ENCODE measurements around the gene BDH1. TPM values are rescaled to one million over a fixed set of nuclear protein-coding genes. Genes with fewer than 3 reads are reported as not detected.

BDH1 gene
- total and polyA plus RNA-seq, 12 donors, result 5.7 to 31.1 (median 11.5) TPM

GRCh38 chr3:197513953-197514785, 41.6 kb downstream of the BDH1 start:
- no peak overlapping the region for H3K4me3 ChIP-seq
- no peaks in the 10 kb centered on the region for H3K36me3 ChIP-seq (replicated peaks in 1 of 2)
- DNase-seq, result no peak
- H3K9me3 ChIP-seq (replicated peaks in 1 of 3), result no peaks in the 10 kb centered on the region
- TF ChIP-seq CTCF (IDR thresholded peaks at IDR 0.05), result no peak
- TF ChIP-seq POLR2A (IDR thresholded peaks at IDR 0.05), result no peak
- WGBS, 4 donors, result 89 to 92% (median 90%) methylated on average over 15 to 18 of the region's 18 CpGs
- H3K27me3 ChIP-seq, result no peaks in the 10 kb centered on the region
- intact Hi-C loops (cut with DNase I), result loop anchor here (5.0 kb wide), 2 partner anchors 252 to 257 kb away; no protein-coding TSS in a partner anchor
- H3K27ac ChIP-seq, result no peak overlapping the region
- H3K4me1 ChIP-seq (replicated peaks in 1 of 2), result peaks cover 0 to 8% of the 10 kb centered on the region in 2 donors

GRCh38 chr3:197512691-197513571, 42.8 kb downstream of the BDH1 start:
- no peaks in the 10 kb centered on the region for H3K36me3 ChIP-seq (replicated peaks in 1 of 2)
- no peaks in the 10 kb centered on the region for H3K9me3 ChIP-seq (replicated peaks in 1 of 3)
- WGBS, 4 donors, result 84 to 95% (median 93%) methylated on average over 11 to 19 of the region's 19 CpGs
- no peak for DNase-seq
- H3K27ac ChIP-seq, result no peak overlapping the region
- no peak overlapping the region for H3K4me3 ChIP-seq
- peaks cover 0 to 8% of the 10 kb centered on the region in 2 donors for H3K4me1 ChIP-seq (replicated peaks in 1 of 2)
- TF ChIP-seq POLR2A (IDR thresholded peaks at IDR 0.05), result no peak
- TF ChIP-seq CTCF (IDR thresholded peaks at IDR 0.05), result no peak
- H3K27me3 ChIP-seq, result no peaks in the 10 kb centered on the region
- intact Hi-C loops (cut with DNase I), result loop anchor here (5.0 kb wide), 2 partner anchors 251 to 256 kb away; no protein-coding TSS in a partner anchor

- H3K9me3 ChIP-seq (replicated peaks in 1 of 3), result no peaks in the 10 kb centered on the region
- H3K4me3 ChIP-seq, result no peak overlapping the region
- 97 to 98% (median 98%) methylated on average over 15 to 33 of the region's 33 CpGs for WGBS, 4 donors
- H3K36me3 ChIP-seq (replicated peaks in 1 of 2), result no peaks in the 10 kb centered on the region
- H3K27ac ChIP-seq, result no peak overlapping the region
- intact Hi-C loops (cut with DNase I), result loop anchor here (5.0 kb wide), 2 partner anchors 250 to 255 kb away; no protein-coding TSS in a partner anchor
- no peak for DNase-seq
- H3K27me3 ChIP-seq, result no peaks in the 10 kb centered on the region
- peaks cover 0 to 8% of the 10 kb centered on the region in 2 donors for H3K4me1 ChIP-seq (replicated peaks in 1 of 2)
- TF ChIP-seq CTCF (IDR thresholded peaks at IDR 0.05) (no peak), POLR2A (IDR thresholded peaks at IDR 0.05) (no peak)
Observed at GRCh38 chr3:197511853-197512635, 43.7 kb downstream of the BDH1 start.
